Astrocyte (in vitro differentiated cells and primary cell): ENCODE results near the gene SLC35F1.

Source experiments
- EZH2 ChIP-seq: IDR thresholded peaks from 2 replicates; pipeline ENCODE4 v1.6.1; 2012; ENCODE audit warnings: mild to moderate bottlenecking, low read length, inconsistent platforms; ENCODE audit not compliant: insufficient read depth
- TF ChIP-seq, protein P1 (sequence below): IDR thresholded peaks from 2 replicates; pipeline ENCODE4 v1.5.1; 2011; ENCODE audit warnings: low read depth, mild to moderate bottlenecking, inconsistent platforms, low read length, moderate library complexity; ENCODE audit not compliant: insufficient read depth

DNA sequence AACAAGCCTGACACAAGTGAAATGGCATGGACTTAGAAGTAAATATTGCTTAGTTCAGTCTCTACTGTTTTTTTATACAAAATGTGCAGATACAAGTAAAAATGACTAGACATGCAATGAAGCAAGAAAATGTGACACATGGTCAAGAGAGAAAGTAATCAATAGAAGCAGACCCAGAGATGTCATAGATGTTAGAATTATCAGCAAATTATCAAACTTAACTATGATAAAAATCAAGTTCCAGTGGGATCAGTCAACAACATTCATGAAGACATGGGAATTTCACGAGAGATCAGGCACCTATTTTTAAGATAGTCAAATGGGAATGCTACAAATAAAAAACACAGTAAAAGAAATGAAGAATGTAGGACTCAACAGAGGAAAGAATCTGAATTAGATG, 267.0 kb downstream of the SLC35F1 start:
- no peak for TF ChIP-seq EZH2
- TF ChIP-seq, protein P1, sequence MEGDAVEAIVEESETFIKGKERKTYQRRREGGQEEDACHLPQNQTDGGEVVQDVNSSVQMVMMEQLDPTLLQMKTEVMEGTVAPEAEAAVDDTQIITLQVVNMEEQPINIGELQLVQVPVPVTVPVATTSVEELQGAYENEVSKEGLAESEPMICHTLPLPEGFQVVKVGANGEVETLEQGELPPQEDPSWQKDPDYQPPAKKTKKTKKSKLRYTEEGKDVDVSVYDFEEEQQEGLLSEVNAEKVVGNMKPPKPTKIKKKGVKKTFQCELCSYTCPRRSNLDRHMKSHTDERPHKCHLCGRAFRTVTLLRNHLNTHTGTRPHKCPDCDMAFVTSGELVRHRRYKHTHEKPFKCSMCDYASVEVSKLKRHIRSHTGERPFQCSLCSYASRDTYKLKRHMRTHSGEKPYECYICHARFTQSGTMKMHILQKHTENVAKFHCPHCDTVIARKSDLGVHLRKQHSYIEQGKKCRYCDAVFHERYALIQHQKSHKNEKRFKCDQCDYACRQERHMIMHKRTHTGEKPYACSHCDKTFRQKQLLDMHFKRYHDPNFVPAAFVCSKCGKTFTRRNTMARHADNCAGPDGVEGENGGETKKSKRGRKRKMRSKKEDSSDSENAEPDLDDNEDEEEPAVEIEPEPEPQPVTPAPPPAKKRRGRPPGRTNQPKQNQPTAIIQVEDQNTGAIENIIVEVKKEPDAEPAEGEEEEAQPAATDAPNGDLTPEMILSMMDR, result no peak
